ENCODE results near the gene MAPK6. TPM values are rescaled to one million over a fixed set of nuclear protein-coding genes. Genes with fewer than 3 reads are reported as not detected.

Gene MAPK6
- total and polyA plus RNA-seq, 9 of the 15 experiments (the other 6 are each of a cell fraction or from before 2014, with no cell fraction given), result 28.5 to 97.1 (median 74.0) TPM

DNA sequence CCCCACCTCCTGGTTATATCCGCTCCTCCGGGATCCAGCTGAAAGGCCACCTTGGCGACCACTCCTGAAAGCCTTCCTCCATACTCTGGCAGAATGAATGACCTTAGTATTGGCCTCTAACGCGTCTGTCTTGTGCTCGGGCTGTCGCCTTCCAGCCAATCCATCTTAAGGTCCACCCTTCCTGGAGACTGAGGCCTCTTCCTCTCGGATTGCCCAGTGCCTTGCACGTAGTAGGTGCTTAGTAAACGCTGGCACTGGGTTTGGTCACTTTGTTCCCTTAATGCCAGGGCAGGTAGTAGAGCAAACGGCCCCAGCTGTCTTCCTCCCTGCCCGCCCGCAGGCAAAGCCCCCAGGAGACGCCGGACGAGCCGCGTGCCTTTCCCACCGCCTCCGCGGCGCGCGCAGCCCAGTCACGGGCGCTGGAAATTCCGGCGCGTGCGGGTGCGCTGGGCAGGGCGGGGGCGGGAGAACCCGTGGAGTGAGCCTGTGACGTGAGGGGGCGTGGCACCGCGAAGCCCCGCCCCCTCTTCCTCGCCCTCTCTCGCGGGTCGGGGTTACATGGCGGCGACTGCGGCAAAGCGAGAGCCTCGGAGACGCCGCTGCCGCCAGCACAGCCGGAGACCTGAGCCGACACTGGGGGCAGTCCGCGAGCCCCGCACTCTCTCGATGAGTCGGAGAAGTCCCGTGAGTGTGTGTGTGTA is at the start of gene MAPK6 (continued):
- no peak; the same call in 1 of the 2 replicates for TF ChIP-seq JUND (IDR thresholded peaks at IDR 0.05; ENCODE audit: borderline replicate concordance, low read depth, low read length)
- TF ChIP-seq JUND (tag; IDR thresholded peaks at IDR 0.05; ENCODE audit: borderline replicate concordance, low read depth, low read length), result no peak; the same call in 2 of the 3 replicates
- TF ChIP-seq MTA3 (IDR thresholded peaks at IDR 0.05; ENCODE audit: borderline replicate concordance), result peak; percentile 89
- TF ChIP-seq ZNF143 (CRISPR knock-in tag; IDR thresholded peaks at IDR 0.05), result no peak
- TF ChIP-seq NR2F6 (CRISPR knock-in tag; IDR thresholded peaks at IDR 0.05), result no peak
- no peak for TF ChIP-seq ETV1 (tag; conservative IDR thresholded peaks at IDR 0.05; ENCODE audit: low read depth)
- no peak for TF ChIP-seq ZNF583 (CRISPR knock-in tag; IDR thresholded peaks at IDR 0.05)
- TF ChIP-seq, protein P1, sequence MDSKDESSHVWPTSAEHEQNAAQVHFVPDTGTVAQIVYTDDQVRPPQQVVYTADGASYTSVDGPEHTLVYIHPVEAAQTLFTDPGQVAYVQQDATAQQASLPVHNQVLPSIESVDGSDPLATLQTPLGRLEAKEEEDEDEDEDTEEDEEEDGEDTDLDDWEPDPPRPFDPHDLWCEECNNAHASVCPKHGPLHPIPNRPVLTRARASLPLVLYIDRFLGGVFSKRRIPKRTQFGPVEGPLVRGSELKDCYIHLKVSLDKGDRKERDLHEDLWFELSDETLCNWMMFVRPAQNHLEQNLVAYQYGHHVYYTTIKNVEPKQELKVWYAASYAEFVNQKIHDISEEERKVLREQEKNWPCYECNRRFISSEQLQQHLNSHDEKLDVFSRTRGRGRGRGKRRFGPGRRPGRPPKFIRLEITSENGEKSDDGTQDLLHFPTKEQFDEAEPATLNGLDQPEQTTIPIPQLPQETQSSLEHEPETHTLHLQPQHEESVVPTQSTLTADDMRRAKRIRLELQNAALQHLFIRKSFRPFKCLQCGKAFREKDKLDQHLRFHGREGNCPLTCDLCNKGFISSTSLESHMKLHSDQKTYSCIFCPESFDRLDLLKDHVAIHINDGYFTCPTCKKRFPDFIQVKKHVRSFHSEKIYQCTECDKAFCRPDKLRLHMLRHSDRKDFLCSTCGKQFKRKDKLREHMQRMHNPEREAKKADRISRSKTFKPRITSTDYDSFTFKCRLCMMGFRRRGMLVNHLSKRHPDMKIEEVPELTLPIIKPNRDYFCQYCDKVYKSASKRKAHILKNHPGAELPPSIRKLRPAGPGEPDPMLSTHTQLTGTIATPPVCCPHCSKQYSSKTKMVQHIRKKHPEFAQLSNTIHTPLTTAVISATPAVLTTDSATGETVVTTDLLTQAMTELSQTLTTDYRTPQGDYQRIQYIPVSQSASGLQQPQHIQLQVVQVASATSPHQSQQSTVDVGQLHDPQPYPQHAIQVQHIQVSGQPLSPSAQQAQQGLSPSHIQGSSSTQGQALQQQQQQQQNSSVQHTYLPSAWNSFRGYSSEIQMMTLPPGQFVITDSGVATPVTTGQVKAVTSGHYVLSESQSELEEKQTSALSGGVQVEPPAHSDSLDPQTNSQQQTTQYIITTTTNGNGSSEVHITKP (IDR thresholded peaks at IDR 0.05; ENCODE audit: partially characterized antibody), result no peak
- TF ChIP-seq ZNF184 (CRISPR knock-in tag; IDR thresholded peaks at IDR 0.05), result no peak
- no peak for TF ChIP-seq C11orf30 (IDR thresholded peaks at IDR 0.05; ENCODE audit: low read depth)
- no peak for TF ChIP-seq ZNF217 (CRISPR knock-in tag; IDR thresholded peaks at IDR 0.05)
- TF ChIP-seq ATF4 (CRISPR knock-in tag; IDR thresholded peaks at IDR 0.05), result no peak
- peak; percentile 71 for TF ChIP-seq DPF2 (IDR thresholded peaks at IDR 0.05)
- TF ChIP-seq ZC3H11A (IDR thresholded peaks at IDR 0.05; ENCODE audit: low read depth, low read length), result no peak
- no peak for TF ChIP-seq RFX5 (IDR thresholded peaks at IDR 0.05; ENCODE audit: low read depth, low read length)
- TF ChIP-seq KLF16 (IDR thresholded peaks at IDR 0.05), result no peak
- TF ChIP-seq BRD9 (IDR thresholded peaks at IDR 0.05; ENCODE audit: low read depth, partially characterized antibody), result no peak
- TF ChIP-seq KDM2B (CRISPR knock-in tag; IDR thresholded peaks at IDR 0.05), result no peak
- no peak for TF ChIP-seq SMAD3 (CRISPR knock-in tag; conservative IDR thresholded peaks at IDR 0.05)
- no peak for TF ChIP-seq ZZZ3 (IDR thresholded peaks at IDR 0.05)
- no peak for TF ChIP-seq HDAC3 (IDR thresholded peaks at IDR 0.05; ENCODE audit: borderline replicate concordance, partially characterized antibody)
- TF ChIP-seq ZNF431 (CRISPR knock-in tag; IDR thresholded peaks at IDR 0.05), result peak; percentile 49; the same call in 1 of the 2 replicates
- no peak for TF ChIP-seq CHAMP1 (IDR thresholded peaks at IDR 0.05)
- TF ChIP-seq GABPA (tag; conservative IDR thresholded peaks at IDR 0.05; ENCODE audit: low read depth), result peak; percentile 30; the same call in 1 of the 2 replicates

Measured in K562 (cell line).